ENCODE data around the gene MAN2B2.

GRCh38 chr4:6620891-6621555 is 46.0 kb downstream of the MAN2B2 start:
- TF ChIP-seq CTCF (IDR thresholded peaks at IDR 0.05) (no peak), POLR2A (IDR thresholded peaks at IDR 0.05) (no peak)
